GOT3 (cell line): ENCODE data around the gene PTPRD.

ENCODE experiments used
- DNase-seq: peaks from one replicate; lab custom pipeline; 2025; ENCODE audit warnings: mixed read lengths; lab: John Stamatoyannopoulos, UW

Gene PTPRD

GRCh38 chr9:8643896-8644295 is 1968.9 kb downstream of the PTPRD start:
- no peak for DNase-seq

GRCh38 chr9:8643464-8643863 is 1969.3 kb downstream of the PTPRD start:
- no peak for DNase-seq

GRCh38 chr9:8640761-8641160 is 1972.0 kb downstream of the PTPRD start:
- DNase-seq: no peak

- DNase-seq: no peak
Observed at GRCh38 chr9:8637626-8638025, 1975.2 kb downstream of the PTPRD start.

- no peak for DNase-seq
Observed at GRCh38 chr9:8633784-8634183, 1979.0 kb downstream of the PTPRD start.

GRCh38 chr9:8632493-8632892 is 1980.3 kb downstream of the PTPRD start:
- no peak for DNase-seq

GRCh38 chr9:8628791-8629190 is 1984.0 kb downstream of the PTPRD start:
- no peak for DNase-seq

- no peak for DNase-seq
Observed at GRCh38 chr9:8627976-8628679, 1984.7 kb downstream of the PTPRD start.

- DNase-seq: no peak
Observed at GRCh38 chr9:8622871-8623270, 1989.9 kb downstream of the PTPRD start.

- no peak for DNase-seq
Observed at GRCh38 chr9:8622222-8622802, 1990.5 kb downstream of the PTPRD start.

- no peak for DNase-seq
Observed at GRCh38 chr9:8621416-8621815, 1991.4 kb downstream of the PTPRD start.

- no peak for DNase-seq
Observed at GRCh38 chr9:8616414-8616813, 1996.4 kb downstream of the PTPRD start.

- no peak for DNase-seq
Observed at GRCh38 chr9:8614926-8615440, 1997.8 kb downstream of the PTPRD start.

GRCh38 chr9:8613346-8613825 is 1999.4 kb downstream of the PTPRD start:
- DNase-seq: no peak

- DNase-seq: no peak
Observed at GRCh38 chr9:8611153-8611552, 2001.6 kb downstream of the PTPRD start.

- DNase-seq: no peak
Observed at GRCh38 chr9:8610256-8610655, 2002.5 kb downstream of the PTPRD start.

GRCh38 chr9:8605096-8605495 is 2007.7 kb downstream of the PTPRD start:
- DNase-seq: no peak

- DNase-seq: no peak
Observed at GRCh38 chr9:8604201-8604600, 2008.6 kb downstream of the PTPRD start.

GRCh38 chr9:8600914-8601680 is 2011.7 kb downstream of the PTPRD start:
- no peak for DNase-seq

- no peak for DNase-seq
Observed at GRCh38 chr9:8599937-8600336, 2012.9 kb downstream of the PTPRD start.

GRCh38 chr9:8589476-8589875 is 2023.3 kb downstream of the PTPRD start:
- DNase-seq: no peak

- DNase-seq: no peak
Observed at GRCh38 chr9:8585036-8585435, 2027.8 kb downstream of the PTPRD start.

GRCh38 chr9:8579661-8580060 is 2033.1 kb downstream of the PTPRD start:
- DNase-seq: no peak
